WI38 (cell line): ENCODE data around the gene WFIKKN1.

Source experiments
- H3K4me3 ChIP-seq: 2 replicates; pipeline ENCODE4 v1.5.1; 2011; ENCODE audit warnings: low read depth, mild to moderate bottlenecking, control low read depth, low read length
- CTCF ChIP-seq: IDR thresholded peaks from 2 replicates; pipeline ENCODE4 v1.5.1; 2012; ENCODE audit warnings: low read depth, mild to moderate bottlenecking, control low read depth, low read length

Gene WFIKKN1

DNA sequence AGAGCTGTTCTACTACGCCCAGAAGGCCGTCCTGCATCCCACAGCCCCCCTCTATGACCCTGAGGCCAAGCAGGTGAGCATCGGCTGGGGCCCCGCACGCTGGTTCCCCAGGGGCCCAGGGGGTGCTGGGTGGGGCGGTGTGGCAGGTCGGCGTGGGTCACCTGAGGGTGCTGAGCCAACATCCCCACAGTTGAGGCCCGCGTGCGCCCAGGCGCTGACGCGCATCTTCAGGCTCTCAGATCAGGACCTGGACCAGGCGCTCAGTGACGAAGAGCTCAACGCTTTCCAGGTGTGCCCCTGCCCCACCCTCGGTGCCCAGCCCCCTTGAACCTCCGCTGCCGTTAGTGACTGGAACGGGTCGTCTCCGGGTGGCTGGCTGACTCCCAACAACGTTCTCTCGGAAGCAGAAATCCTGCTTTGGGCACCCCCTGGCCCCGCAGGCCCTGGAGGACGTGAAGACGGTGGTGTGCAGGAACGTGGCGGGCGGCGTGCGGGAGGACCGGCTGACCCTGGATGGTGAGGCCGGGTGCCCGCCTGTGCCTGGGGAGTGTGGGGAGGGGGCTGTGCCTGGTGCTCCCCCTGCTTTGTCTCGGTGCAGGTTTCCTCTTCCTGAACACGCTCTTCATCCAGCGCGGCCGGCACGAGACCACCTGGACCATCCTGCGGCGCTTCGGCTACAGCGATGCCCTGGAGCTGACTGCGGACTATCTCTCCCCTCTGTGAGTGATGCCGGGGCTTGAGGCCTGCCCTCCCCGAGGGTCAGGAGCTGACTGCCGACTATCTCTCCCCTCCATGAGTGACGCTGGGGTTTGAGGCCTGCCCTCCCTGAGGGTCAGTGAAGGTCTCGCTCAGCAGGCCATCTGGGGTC lies 39.9 kb downstream of the WFIKKN1 start:
- TF ChIP-seq CTCF, result no peak
- no peak overlapping the region for H3K4me3 ChIP-seq

DNA sequence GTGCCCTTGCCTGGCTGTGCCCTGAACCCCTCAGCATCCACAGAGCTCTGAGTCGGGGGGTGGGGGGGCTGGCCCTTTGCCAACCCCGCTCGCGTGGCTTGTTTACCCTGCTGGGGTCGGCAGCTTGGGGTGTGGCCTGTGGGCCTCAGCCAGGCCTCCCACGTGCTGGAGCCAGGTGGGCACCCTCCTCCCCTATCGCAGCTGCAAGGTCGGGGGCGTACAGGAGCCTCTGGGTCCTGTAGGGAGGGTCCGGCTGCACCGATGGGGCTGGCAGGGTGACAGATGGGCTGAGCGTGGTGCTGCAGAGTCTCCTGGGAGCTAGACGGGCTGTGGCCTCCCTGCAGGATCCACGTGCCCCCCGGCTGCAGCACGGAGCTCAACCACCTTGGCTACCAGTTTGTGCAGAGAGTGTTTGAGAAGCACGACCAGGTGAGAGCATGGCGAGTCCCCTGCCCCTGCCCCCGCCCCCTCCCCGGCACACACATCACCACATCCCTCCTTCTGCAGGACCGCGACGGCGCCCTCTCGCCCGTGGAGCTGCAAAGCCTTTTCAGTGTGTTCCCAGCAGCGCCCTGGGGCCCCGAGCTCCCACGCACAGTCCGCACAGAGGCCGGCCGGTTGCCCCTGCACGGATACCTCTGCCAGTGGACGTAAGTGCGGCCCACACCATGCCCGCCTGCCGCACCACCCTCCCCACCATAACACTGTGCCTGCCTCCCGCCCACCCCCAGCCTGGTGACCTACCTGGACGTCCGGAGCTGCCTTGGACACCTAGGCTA lies 40.8 kb downstream of the WFIKKN1 start:
- no peak for TF ChIP-seq CTCF
- H3K4me3 ChIP-seq, result no peak overlapping the region

DNA sequence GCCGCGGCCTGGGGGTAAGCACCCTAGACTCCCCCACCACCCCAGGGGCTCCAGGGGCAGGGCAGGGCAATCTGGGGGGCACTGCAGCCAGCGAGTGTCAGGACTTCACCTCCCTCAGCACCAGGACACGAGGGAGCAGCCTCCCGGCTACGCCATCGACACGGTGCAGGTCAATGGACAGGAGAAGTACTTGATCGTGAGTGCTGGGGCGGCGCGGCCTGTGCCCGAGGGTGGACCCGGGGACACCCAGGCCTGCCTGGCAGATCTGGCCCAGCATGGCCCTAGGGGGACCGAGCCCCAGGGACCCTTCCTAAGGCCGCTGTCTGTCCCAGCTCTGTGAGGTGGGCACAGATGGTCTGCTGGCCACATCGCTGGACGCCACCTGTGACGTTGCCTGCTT lies 41.6 kb downstream of the WFIKKN1 start:
- no peak overlapping the region for H3K4me3 ChIP-seq
- TF ChIP-seq CTCF, result no peak

GRCh38 chr16:672851-673250 lies 42.1 kb downstream of the WFIKKN1 start:
- no peak for TF ChIP-seq CTCF
- no peak overlapping the region for H3K4me3 ChIP-seq

- TF ChIP-seq CTCF, result no peak
- no peak overlapping the region for H3K4me3 ChIP-seq
Measured at GRCh38 chr16:673399-673991, 42.7 kb downstream of the WFIKKN1 start.

DNA sequence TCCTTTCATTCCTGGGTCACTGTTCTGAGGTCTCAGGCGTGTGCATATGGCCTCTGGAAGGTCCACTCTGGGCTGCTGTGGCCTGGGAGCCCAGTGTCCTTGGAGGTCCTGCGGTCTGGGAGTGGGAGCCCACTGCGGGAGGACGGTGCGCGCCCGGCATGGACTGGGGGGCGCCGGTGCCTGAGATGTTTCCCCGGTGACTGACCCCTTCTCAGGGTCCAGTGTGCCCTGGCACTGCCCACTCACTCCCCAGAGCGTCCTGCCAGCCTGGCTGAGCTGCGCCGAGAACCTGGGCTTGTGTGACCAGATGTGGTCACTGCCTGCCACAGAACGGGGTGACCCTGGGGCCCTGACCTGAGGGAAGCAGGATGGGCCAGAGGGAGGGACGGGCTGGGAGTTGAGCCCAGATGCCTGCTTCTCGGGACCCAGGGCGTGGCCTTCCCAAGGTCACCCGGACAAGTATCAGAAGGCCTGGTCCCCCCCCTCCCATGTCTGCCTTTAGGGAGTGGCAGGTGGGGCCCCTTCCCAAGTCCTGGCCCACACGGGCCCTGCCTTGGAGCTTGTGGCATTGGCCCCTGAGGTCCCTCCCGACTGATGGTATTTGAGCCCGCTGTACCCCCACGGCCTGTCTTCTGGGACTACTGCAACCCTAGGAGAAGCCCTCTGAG lies 43.6 kb downstream of the WFIKKN1 start:
- TF ChIP-seq CTCF, result no peak
- no peak overlapping the region for H3K4me3 ChIP-seq
